Natural killer cell treated with Interleukin-12 subunit alpha and Interleukin-12 subunit beta and Interleukin-15 and Interleukin-18, amount 100 ng/mL, for 72 hours (primary cell): ENCODE data around the gene BPIFA3. TPM values are rescaled to one million over a fixed set of nuclear protein-coding genes. Genes with fewer than 3 reads are reported as not detected.
A peak's percentile ranks its signal among the peaks of the same experiment; 100 is the strongest.

Experiments used
- ATAC-seq, 2 donors: fragments of 150-1000 bp; cut with Tn5 transposase in 1 of 2; sonication (Bioruptor Pico), chemical (Tn5 transposase) in 1 of 2; 2 replicates each; pipeline ENCODE4 v1.10.0; 2021
- DNase-seq: peaks from one replicate; pipeline ENCODE4 v3.0.0; 2022; ENCODE audit warnings: low spot score
- H3K27ac Mint-ChIP-seq, 2 donors: 1 replicate in 1 of 2; 2 replicates in 1 of 2; pipeline ENCODE4 v1.8.0; 2022; ENCODE audit warnings: mixed read lengths in 2 of 2, mild to moderate bottlenecking in 1 of 2, moderate library complexity in 1 of 2
- H3K27me3 Mint-ChIP-seq, 2 donors: 1 replicate in 1 of 2; 2 replicates in 1 of 2; pipeline ENCODE4 v1.8.0; 2022; ENCODE audit warnings: mixed read lengths in 2 of 2
- H3K36me3 Mint-ChIP-seq: one replicate; pipeline ENCODE4 v1.8.0; 2022; ENCODE audit warnings: mixed read lengths
- H3K4me1 Mint-ChIP-seq, 2 donors: 1 replicate in 1 of 2; 2 replicates in 1 of 2; pipeline ENCODE4 v1.8.0; 2022; ENCODE audit warnings: low read depth in 2 of 2, mixed read lengths in 2 of 2, mild to moderate bottlenecking in 1 of 2
- H3K4me3 Mint-ChIP-seq: one replicate; pipeline ENCODE4 v1.8.0; 2022; ENCODE audit warnings: mixed read lengths
- H3K9me3 Mint-ChIP-seq: 2 replicates; pipeline ENCODE4 v1.8.0; 2022; ENCODE audit warnings: mixed read lengths
- total RNA-seq, 2 donors: library from RNA; stranded (reverse); gene quantifications; one replicate each; pipeline ENCODE4 v1.2.3, GENCODE V29; 2022

Gene BPIFA3
- total RNA-seq, 2 donors from 2014 or later, result not detected

DNA sequence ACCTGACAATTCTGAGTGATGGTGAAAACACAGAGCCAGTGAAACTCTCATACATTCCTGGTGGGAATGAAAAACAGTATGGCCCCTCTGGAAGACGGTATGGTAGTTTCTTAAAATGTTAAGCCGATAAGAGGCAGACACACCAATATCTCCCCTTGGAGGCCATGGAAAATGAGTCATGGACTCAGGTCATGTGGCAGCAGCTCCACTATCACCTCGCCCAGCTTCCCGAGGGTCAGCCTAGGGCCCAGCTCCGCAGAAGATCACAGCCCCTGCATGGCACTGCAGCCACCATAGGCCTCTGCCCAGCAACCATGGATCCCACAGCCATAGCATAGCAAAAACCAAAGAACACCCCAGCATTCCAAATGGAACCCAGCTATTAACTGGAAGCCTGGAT is 40.1 kb downstream of the BPIFA3 start:
- DNase-seq, result no peak
- Mint-ChIP-seq H3K4me3 (no peak overlapping the region), H3K27ac (no peak overlapping the region), H3K36me3 (no peaks in the 10 kb centered on the region), H3K27me3 (peaks cover 19 to 38% of the 10 kb centered on the region in 2 donors), H3K9me3 (no peaks in the 10 kb centered on the region), H3K4me1 (peaks cover 0 to 2% of the 10 kb centered on the region in 2 donors)
- ATAC-seq, result no peak

DNA sequence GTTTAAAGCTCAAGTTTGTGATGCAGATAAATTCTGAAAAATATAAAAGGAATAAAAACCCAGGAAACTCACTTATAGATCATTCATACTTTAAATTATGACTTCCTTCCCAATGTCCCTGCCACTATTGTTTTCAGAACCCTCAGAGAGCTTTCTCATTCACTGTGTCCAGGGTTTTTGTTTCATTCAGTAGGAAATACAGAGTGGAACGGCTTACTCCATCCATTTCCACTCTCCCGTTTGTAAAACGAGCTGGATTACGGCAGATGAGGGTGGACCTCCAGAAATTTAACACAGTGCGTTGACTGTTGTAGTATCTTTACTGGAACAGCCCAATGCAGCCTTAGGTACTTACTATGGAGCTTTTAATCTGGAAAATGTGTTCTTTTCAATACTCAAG is 42.2 kb downstream of the BPIFA3 start:
- Mint-ChIP-seq H3K9me3 (no peaks in the 10 kb centered on the region), H3K4me3 (no peak overlapping the region), H3K27ac (no peak overlapping the region), H3K36me3 (no peaks in the 10 kb centered on the region), H3K27me3 (peaks cover 21 to 34% of the 10 kb centered on the region in 2 donors), H3K4me1 (peaks cover 0 to 3% of the 10 kb centered on the region in 2 donors)
- DNase-seq, result no peak
- ATAC-seq, result no peak

DNA sequence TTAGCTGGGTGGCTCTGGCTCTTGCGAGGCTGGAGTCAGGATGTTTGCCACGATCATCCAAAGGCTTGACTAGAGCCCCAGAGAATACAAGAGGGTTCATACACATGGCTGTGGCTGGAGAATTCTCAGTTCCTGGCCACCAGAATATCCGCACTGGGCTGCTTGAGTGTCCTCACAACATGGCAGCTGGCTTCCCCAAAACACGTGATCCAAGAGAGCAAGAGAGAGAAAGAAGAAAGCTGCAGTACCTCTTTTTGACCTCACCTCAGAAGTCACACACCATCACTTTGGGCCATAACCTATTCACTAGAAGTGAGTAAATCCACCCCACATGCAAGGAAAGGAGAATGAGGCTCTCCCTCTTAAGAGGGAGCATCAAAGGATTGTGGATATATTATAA is 44.3 kb downstream of the BPIFA3 start:
- Mint-ChIP-seq H3K4me1 (peaks cover 0 to 3% of the 10 kb centered on the region in 2 donors), H3K27me3 (peaks cover 15 to 21% of the 10 kb centered on the region in 2 donors), H3K27ac (no peak overlapping the region), H3K36me3 (no peaks in the 10 kb centered on the region), H3K9me3 (no peaks in the 10 kb centered on the region), H3K4me3 (no peak overlapping the region)
- DNase-seq (no peak), ATAC-seq (no peak)

DNA sequence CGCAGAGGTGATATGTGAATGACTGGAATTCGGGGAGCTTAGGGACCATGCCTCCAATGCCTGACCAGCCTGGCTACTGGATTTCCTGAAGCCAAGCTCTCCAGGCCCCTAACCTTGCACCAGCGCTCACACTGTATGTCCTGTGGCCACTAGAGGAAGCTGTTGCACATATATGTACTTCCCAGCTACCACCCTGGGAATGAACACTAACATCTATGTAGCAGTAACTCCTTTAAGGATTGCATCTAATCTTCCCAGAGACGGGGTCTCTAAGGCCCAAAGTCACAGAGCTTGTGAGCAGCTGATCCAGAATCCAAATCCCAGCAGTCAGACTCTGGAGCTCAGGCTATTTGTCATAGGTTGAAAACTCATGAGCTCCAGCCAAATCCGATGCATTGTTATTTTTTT is 45.5 kb downstream of the BPIFA3 start:
- H3K4me3 Mint-ChIP-seq, result no peak overlapping the region
- no peaks in the 10 kb centered on the region for H3K36me3 Mint-ChIP-seq
- ATAC-seq (no peak), DNase-seq (no peak)
- H3K4me1 Mint-ChIP-seq, result peaks cover 0 to 3% of the 10 kb centered on the region in 2 donors
- no peak overlapping the region for H3K27ac Mint-ChIP-seq
- no peaks in the 10 kb centered on the region for H3K9me3 Mint-ChIP-seq
- peaks cover 9 to 17% of the 10 kb centered on the region in 2 donors for H3K27me3 Mint-ChIP-seq

DNA sequence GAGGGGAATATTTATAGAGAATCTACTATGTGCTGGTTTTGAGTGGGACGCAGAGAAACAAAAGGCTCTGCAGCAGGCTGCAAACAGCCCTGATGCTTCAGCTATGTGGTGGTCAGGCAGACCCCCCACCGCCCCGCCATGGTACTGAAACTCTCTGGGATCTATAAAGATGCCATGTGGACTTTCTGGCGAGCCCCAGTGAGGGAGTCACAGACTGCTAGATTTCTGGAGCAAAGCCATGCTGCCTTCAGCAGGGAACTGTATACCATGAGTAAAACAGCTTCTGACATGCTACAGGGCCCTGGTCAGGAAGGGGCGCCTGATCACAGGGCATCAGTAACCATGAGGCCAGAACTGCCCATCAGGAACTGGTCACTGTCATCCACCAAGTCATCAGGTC is 46.6 kb downstream of the BPIFA3 start:
- H3K27me3 Mint-ChIP-seq, result peaks cover 19 to 21% of the 10 kb centered on the region in 2 donors
- DNase-seq, result no peak
- H3K36me3 Mint-ChIP-seq, result no peaks in the 10 kb centered on the region
- no peaks in the 10 kb centered on the region for H3K9me3 Mint-ChIP-seq
- no peak overlapping the region for H3K27ac Mint-ChIP-seq
- H3K4me3 Mint-ChIP-seq, result no peak overlapping the region
- no peak for ATAC-seq
- H3K4me1 Mint-ChIP-seq, result peaks cover 0 to 6% of the 10 kb centered on the region in 2 donors

DNA sequence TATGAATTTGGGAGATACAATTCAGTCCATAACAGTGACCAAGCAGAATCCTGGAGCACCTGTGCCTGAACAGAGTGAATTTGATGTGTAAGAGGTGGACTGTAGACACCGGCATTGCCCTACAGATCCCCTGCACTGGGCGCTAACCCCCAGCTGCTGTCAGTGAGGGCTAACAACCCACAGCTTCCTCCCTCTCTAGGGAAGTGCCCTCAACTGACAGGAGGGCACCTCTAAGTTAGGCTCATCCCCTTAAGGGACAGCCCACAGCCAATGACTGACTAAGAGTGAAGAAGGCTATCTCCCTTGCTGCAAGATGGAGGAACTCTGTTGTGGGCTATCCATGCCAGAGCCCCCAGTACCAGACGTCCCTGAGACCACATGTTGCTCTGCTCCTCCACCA is 50.5 kb downstream of the BPIFA3 start:
- H3K4me3 Mint-ChIP-seq, result no peak overlapping the region

DNA sequence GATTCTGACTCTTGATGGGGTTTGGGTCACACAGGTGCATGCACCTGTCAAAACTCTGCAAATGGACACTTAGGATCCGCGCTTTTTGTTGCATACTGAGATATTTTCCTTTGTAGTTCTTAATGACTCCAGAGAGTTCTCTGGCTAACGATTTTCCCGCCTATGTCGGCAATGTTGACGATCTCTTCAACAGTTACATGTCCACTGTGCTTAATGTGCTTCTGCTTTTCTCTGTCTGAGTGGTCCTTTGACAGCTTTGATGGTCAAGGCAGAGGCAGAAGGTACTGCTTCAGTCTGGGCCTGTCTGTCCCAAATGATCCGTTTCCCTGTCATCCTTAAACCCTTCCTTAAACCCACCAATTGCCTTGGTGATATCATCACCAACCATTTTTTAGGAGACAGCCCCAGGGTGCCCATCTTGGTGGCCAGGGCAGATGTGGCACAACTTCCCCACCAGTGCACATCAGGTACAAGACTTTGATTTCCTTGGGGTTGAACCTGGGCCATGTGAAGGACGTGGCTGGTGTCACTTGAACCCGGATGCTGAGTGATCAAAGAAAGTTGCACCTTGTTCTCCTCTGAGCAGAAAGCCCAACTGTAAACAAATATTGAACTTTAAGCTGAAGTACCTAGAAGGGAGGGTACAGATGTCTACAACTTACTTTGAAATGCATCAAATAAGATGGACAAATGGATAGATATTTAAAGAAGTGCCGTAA is 55.2 kb downstream of the BPIFA3 start:
- ATAC-seq (no peak), DNase-seq (no peak)
- H3K4me3 Mint-ChIP-seq, result no peak overlapping the region
- H3K4me1 Mint-ChIP-seq, result peaks cover 0 to 3% of the 10 kb centered on the region in 2 donors
- H3K27ac Mint-ChIP-seq, result no peak overlapping the region
- no peaks in the 10 kb centered on the region for H3K36me3 Mint-ChIP-seq
- H3K9me3 Mint-ChIP-seq, result no peaks in the 10 kb centered on the region
- peaks cover 15 to 52% of the 10 kb centered on the region in 2 donors for H3K27me3 Mint-ChIP-seq

More for the DNA sequence above, 50.5 kb downstream of the BPIFA3 start:
- Mint-ChIP-seq H3K9me3 (no peaks in the 10 kb centered on the region), H3K27me3 (peaks cover 12 to 48% of the 10 kb centered on the region in 2 donors), H3K27ac (no peak overlapping the region), H3K36me3 (no peaks in the 10 kb centered on the region), H3K4me1 (peaks cover 0 to 3% of the 10 kb centered on the region in 2 donors)
- ATAC-seq (no peak), DNase-seq (no peak)

DNA sequence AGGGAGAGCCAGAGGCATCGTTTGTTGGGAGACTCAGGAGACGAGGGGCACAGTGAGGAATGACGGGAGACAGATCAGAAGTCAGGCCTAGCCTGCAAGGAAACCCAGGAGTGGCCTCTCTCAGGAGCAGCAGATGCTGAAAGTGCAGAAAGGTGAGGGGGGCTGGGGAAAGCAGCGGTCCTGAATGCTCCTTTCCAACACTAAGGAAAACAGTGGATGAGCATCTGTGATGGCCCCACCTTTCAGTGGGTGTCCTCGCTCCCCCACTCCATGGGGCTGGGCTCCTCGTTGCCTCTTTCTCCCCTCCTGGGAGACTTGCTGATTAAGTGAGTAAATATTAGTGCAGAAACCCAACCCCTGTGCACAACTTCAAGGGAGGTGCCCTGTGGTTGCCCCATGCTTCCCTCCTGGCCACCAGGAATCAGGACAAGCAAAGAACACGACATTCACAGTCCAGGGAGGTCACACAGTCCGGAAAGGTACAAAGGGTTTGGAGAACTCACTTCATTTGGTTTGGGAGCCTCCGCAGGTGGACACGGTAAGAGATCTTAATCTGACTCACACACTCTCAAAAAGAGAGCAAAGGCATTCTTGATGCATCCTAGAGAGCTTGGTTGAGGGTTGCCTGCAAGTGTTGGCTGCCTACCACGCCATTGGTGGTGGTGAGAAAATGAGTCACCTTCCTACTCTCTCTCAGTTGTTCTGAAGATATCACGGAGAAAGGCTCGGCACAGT is 56.1 kb downstream of the BPIFA3 start:
- DNase-seq (no peak), ATAC-seq (peak in 1 of 2 donors; percentile 66)
- Mint-ChIP-seq H3K9me3 (no peaks in the 10 kb centered on the region), H3K4me3 (no peak overlapping the region), H3K27ac (no peak overlapping the region), H3K36me3 (no peaks in the 10 kb centered on the region), H3K4me1 (no peaks in the 10 kb centered on the region), H3K27me3 (peaks cover 17 to 52% of the 10 kb centered on the region in 2 donors)

DNA sequence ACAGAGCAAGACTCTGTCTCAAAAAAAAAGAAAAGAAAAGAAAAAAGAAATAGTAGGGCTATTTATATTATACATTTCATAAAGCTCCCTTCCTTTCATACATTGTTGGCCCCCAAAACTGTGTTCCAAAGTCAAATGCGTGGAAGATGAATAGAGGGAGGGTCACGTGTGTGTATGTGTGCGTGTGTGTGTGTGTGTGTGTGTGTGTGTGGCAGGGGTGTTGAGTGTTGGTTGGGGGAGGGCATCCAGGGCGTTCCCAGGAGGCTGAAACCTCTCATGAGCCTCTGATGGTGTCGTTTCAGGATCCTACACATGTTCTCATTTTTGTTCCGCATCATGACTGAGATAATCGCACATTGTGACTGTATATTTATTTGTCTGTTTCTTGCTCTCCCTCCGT is 58.1 kb downstream of the BPIFA3 start:
- Mint-ChIP-seq H3K27ac (no peak overlapping the region), H3K36me3 (no peaks in the 10 kb centered on the region), H3K4me3 (no peak overlapping the region), H3K4me1 (no peaks in the 10 kb centered on the region), H3K27me3 (peaks cover 19 to 36% of the 10 kb centered on the region in 2 donors), H3K9me3 (no peaks in the 10 kb centered on the region)
- no peak for DNase-seq
- no peak for ATAC-seq

DNA sequence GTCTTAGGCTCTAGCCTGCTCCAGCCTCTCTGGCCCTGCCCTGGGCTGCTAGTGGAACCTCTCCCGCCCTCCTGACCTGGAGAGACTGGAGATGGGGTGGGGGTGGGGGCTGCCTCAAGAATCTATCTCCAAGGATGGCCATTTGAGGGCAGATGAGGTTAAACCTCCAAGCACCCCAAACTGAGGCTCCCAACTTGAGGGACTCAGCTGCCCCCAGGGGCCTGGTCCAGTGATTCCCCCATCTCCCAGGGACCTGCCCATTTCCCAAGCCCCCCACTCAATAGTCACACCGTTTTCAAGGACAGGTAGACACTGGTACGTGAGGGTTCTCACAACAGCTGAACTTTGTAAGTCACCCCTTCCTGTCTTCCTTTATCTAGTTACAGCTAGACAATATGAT is 58.7 kb downstream of the BPIFA3 start:
- no peaks in the 10 kb centered on the region for H3K9me3 Mint-ChIP-seq
- peaks cover 19 to 29% of the 10 kb centered on the region in 2 donors for H3K27me3 Mint-ChIP-seq
- no peak overlapping the region for H3K4me3 Mint-ChIP-seq
- no peak for ATAC-seq
- no peak for DNase-seq
- H3K27ac Mint-ChIP-seq, result no peak overlapping the region
- H3K4me1 Mint-ChIP-seq, result no peaks in the 10 kb centered on the region
- no peaks in the 10 kb centered on the region for H3K36me3 Mint-ChIP-seq

DNA sequence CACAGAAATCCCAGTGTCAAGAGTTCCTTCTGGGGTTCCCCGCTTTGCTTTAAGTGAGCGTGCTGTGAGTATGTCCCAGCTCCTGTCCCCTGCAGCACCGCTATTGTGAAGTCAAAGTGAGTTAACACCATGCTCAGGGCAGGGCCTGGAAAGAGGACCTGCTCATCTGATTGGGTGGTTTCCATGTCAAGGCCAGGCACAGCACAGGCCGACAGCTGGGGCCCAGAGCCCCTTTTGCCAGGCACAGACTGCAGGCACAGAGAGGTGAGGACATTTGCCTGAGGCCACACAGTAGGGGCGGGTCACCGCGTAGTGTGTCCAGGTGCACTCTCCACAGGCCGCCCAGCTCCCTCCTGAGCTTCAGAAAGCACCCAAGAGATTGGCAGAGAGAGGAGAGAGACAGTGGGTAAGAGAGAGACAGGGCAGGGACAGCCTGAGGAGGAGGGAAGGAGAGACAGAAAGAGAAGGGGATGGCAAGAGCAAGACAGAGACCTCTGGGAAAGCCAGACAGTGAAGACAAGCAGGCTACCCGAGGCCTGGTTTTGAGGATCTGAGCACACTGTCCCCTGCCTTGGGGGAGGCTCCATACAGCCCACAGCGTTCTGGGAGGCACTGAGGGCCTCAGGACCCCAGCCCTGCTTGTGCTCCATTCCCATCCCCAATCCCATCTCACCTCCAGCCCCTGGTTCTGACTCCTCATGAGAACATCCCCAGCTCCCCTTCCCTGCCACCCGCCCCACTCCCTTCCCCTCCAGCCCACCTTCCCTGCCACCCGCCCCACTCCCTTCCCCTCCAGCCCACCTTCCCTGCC is 59.4 kb downstream of the BPIFA3 start:
- peaks cover 19 to 23% of the 10 kb centered on the region in 2 donors for H3K27me3 Mint-ChIP-seq
- no peaks in the 10 kb centered on the region for H3K36me3 Mint-ChIP-seq
- H3K4me1 Mint-ChIP-seq, result no peaks in the 10 kb centered on the region
- H3K27ac Mint-ChIP-seq, result no peak overlapping the region
- DNase-seq, result no peak
- peak; percentile 7 to 21 for ATAC-seq
- H3K4me3 Mint-ChIP-seq, result no peak overlapping the region
- no peaks in the 10 kb centered on the region for H3K9me3 Mint-ChIP-seq
